Measurements from ENCODE around the gene CLIC3. TPM values are rescaled to one million over a fixed set of nuclear protein-coding genes. Genes with fewer than 3 reads are reported as not detected.

The CLIC3 gene
- total RNA-seq, 2 donors from 2014 or later, result 6.5 to 11.8 TPM

DNA sequence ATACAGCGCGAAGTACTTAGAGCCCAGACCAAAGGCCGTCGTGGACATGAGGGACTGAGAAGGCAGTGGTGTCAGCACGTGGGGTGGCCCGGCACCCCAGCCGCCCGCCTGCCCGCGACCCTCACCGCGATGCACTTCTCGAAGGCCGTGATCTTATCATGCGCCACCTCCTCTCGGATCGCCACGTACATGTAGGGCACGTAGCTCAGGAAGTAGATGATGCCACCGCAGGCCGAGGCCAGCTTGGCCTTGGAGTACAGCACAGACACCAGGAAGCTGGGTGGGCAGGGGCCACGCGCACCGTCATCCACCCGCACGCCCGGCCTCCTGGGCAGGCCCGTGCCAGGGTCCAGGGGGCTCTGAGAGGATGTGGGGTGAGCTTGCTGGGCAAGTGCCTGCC, 20.7 kb upstream of the CLIC3 start:
- TF ChIP-seq, protein P1, sequence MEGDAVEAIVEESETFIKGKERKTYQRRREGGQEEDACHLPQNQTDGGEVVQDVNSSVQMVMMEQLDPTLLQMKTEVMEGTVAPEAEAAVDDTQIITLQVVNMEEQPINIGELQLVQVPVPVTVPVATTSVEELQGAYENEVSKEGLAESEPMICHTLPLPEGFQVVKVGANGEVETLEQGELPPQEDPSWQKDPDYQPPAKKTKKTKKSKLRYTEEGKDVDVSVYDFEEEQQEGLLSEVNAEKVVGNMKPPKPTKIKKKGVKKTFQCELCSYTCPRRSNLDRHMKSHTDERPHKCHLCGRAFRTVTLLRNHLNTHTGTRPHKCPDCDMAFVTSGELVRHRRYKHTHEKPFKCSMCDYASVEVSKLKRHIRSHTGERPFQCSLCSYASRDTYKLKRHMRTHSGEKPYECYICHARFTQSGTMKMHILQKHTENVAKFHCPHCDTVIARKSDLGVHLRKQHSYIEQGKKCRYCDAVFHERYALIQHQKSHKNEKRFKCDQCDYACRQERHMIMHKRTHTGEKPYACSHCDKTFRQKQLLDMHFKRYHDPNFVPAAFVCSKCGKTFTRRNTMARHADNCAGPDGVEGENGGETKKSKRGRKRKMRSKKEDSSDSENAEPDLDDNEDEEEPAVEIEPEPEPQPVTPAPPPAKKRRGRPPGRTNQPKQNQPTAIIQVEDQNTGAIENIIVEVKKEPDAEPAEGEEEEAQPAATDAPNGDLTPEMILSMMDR (IDR thresholded peaks at IDR 0.05), result no peak
- Histone ChIP-seq H3K36me3 (peaks cover 34% of the 10 kb centered on the region), H3K9me3 (no peaks in the 10 kb centered on the region), H3K4me3 (no peak overlapping the region), H3K27me3 (no peaks in the 10 kb centered on the region), H3K27ac (no peak overlapping the region), H3K4me1 (no peaks in the 10 kb centered on the region)
- DNase-seq (ENCODE audit: low spot score), result no peak

DNA sequence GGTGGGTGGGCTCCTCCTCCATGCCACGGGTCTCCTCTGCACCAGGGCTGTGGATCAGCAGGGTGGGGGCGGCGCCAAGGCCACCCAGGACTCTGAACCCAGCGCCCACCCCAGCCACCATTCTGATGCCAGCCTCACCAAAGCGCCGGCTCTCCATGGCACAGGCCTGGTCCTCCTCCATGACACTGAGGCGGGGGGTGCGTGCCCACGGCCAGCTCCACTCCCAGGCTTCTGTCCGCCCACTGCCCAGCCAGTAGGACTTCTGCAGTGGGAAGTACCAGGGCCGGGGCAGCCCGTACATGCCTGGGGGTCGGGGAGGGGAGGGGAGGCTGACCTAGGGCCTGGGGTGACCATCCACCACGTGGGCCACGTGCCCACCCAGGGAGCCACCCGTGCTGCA, 20.1 kb upstream of the CLIC3 start:
- H3K27ac ChIP-seq, result no peak overlapping the region
- no peaks in the 10 kb centered on the region for H3K4me1 ChIP-seq
- DNase-seq (ENCODE audit: low spot score), result no peak
- H3K27me3 ChIP-seq, result no peaks in the 10 kb centered on the region
- H3K36me3 ChIP-seq, result peaks cover 40% of the 10 kb centered on the region
- H3K4me3 ChIP-seq, result no peak overlapping the region
- TF ChIP-seq, protein P1 (IDR thresholded peaks at IDR 0.05), result no peak
- no peaks in the 10 kb centered on the region for H3K9me3 ChIP-seq

DNA sequence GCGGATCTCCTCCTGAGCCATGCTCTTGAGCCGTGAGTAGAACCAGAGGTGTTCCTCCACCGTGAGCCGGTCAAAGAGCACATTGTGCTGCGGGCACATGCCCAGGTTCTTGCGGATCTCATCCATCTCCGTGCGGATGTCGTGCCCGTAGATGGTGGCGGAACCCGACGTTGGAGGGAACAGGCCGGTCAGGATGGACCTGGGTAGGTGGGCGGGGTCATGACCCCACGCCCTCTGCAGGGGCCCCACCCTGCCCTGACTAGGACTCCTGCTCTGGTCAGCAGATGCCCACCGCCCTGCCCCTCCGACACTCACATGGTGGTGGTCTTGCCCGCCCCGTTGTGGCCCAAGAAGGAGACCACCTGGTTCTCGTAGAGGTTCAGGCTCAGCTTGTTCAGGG, 19.6 kb upstream of the CLIC3 start:
- no peaks in the 10 kb centered on the region for H3K27me3 ChIP-seq
- H3K4me1 ChIP-seq, result no peaks in the 10 kb centered on the region
- no peaks in the 10 kb centered on the region for H3K9me3 ChIP-seq
- no peak for DNase-seq (ENCODE audit: low spot score)
- TF ChIP-seq, protein P1 (IDR thresholded peaks at IDR 0.05), result no peak
- peaks cover 45% of the 10 kb centered on the region for H3K36me3 ChIP-seq
- H3K4me3 ChIP-seq, result no peak overlapping the region
- H3K27ac ChIP-seq, result no peak overlapping the region

DNA sequence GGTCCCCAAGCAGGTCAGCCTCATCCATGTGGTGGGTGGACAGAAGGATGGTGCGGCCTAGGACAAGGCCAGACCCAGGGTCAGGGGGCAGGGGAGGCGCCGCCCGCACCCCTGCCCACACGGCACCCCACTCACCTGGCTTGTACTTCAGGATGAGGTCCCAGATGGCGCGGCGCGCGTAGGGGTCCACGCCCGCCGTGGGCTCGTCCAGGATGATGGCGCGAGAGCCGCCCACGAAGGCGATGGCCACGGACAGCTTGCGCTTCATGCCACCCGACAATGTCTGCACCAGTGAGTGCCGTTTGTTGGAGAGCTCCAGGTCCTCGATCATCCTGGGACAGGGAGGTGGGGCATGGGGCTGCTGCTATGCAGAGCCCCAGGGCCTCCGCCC, 19.2 kb upstream of the CLIC3 start:
- DNase-seq (ENCODE audit: low spot score), result no peak
- no peaks in the 10 kb centered on the region for H3K9me3 ChIP-seq
- TF ChIP-seq, protein P1 (IDR thresholded peaks at IDR 0.05), result no peak
- no peaks in the 10 kb centered on the region for H3K27me3 ChIP-seq
- peaks cover 45% of the 10 kb centered on the region for H3K36me3 ChIP-seq
- no peaks in the 10 kb centered on the region for H3K4me1 ChIP-seq
- H3K27ac ChIP-seq, result no peak overlapping the region
- H3K4me3 ChIP-seq, result no peak overlapping the region

DNA sequence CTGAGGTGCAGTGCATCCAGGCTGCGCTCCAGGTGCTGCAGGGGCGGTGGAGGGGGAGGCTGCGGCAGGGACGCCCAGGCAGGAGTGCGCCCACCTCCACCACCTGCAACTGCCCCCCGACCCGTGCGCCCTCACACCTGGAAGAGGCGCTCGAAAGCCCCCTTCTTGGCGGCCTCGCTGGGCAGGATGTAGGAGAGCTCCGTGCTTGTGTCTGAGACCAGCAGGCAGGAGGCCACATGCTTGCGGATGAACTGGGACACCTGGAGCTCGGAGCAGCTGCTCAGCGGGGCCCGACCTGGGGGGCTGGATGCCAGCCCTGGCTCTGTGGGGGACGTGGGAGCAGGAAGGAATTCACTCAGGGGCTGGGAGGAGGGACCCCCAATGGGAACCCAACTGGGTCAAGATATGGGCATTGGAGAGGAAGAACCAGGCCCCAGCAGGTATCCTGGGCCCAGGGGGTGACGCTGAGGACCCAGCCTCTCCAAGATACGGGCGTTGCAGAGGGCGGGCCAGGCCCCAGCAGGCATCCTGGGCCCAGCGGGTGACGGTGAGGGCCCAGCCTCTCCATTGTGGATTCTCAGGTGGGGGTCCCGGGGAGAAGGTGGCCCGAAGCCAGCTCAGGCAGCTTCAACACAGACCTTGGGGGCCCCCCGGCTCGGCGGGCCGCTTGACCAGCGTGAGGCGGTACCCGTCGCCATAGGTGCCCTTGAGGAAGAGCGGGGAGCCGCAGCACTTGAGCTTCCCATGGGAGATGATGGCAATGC, 18.6 kb upstream of the CLIC3 start:
- H3K36me3 ChIP-seq, result peaks cover 47% of the 10 kb centered on the region

More for the DNA sequence above, 18.6 kb upstream of the CLIC3 start:
- Histone ChIP-seq H3K27me3 (no peaks in the 10 kb centered on the region), H3K27ac (no peak overlapping the region), H3K4me1 (no peaks in the 10 kb centered on the region), H3K9me3 (no peaks in the 10 kb centered on the region), H3K4me3 (no peak overlapping the region)
- TF ChIP-seq, protein P1 (IDR thresholded peaks at IDR 0.05), result no peak
- DNase-seq (ENCODE audit: low spot score), result no peak
